IPS-11a (cell line): ENCODE results near the gene IFI44.

Experiments used
- H3K4me3 ChIP-seq: one replicate; pipeline ENCODE4 v1.5.1; 2013; ENCODE audit warnings: low read depth, low read length, control low read depth

Gene IFI44

DNA sequence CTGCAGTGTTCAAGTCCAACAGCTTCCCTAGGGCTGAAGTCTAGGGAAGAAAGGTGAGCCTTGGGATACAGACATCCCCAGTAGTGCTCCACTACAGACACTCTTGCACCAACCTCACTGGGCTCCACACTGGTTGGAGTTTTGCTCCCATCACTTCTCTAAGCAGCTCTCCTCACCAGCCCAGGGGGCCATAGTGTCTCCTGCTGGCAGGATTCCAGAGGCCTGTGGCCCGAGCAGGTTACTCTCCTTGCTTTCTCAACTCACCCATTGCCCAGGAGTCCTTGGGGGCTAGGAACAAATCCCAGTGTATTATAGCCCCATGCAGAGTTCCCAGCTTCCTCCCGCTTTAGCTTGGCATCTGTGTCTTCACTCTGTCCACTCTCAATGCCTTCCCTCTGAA, 52.8 kb downstream of the IFI44 start:
- H3K4me3 ChIP-seq = no peak overlapping the region

DNA sequence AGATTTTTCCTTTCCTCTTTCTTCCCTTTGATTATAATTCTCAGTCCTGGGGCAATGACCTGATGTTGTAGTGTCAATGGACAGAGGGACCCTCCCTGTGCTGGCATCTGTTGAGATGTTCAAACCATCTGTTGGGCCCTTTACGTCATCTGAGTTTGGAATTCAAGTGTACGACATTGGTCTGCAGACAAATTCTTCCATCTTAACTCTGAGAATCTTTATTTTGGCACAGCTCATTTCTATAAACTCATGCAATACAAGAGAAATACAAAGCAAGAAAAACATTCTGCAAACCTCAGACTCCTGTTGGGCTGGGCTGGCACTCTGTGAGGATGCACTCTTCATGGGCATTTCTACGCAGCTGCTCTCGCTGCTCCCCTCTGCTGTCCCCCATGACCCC, 54.2 kb downstream of the IFI44 start:
- no peak overlapping the region for H3K4me3 ChIP-seq

DNA sequence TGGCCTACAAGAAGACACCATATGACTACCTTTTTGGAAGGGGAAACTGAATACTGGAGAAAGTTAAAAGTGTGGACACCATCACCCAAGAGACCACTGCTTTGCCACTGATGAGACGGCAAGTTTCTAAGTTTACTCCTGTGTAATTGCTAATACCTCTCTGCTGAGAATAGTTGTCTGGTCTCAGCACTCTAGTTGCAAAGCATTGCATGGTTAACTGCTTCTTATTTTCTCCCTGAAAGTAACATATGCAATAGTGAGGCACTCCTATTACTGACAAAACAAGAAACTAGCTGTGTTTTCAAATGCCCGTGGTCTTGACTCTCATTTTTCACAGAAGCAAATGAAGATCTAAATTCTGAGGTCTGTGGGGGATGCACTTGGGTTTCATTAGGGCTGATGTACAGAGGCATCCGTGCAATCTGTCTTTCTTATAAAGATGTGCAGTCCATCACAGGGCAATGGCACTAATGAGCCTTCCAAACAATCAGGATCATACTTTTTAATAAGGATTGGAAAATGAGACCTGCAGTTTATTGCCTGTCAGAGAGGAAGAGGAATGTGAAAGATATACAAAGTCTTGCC, 62.9 kb downstream of the IFI44 start:
- H3K4me3 ChIP-seq = no peak overlapping the region

GRCh38 chr1:78713297-78713696, 63.7 kb downstream of the IFI44 start:
- no peak overlapping the region for H3K4me3 ChIP-seq
